Prostate gland (tissue), 2 donors: ENCODE data around the gene FMN2. TPM values are rescaled to one million over a fixed set of nuclear protein-coding genes. Genes with fewer than 3 reads are reported as not detected.

ENCODE experiments used
- DNase-seq: peaks from one replicate; pipeline ENCODE4 v3.0.0-alpha.2; 2019; ENCODE audit warnings: low spot score
- H3K27ac ChIP-seq, 2 donors: fragments of 200-600 bp; sonication (generic); 2 replicates each; pipeline ENCODE4 v1.5.1; 2017 to 2019
- H3K27me3 ChIP-seq: fragments of 200-600 bp; sonication (generic); replicated peaks from 2 replicates; pipeline ENCODE4 v1.5.1; 2019; ENCODE audit not compliant: insufficient read depth
- H3K36me3 ChIP-seq, 2 donors: fragments of 200-600 bp; sonication (generic); 1 replicate in 1 of 2; 2 replicates in 1 of 2; pipeline versions ENCODE4 v1.5.1 to v1.8.1; 2017 to 2019
- H3K4me1 ChIP-seq: fragments of 200-600 bp; sonication (generic); replicated peaks from 2 replicates; pipeline ENCODE4 v1.5.1; 2019
- H3K4me3 ChIP-seq, 2 donors: fragments of 200-600 bp; sonication (generic); 2 replicates each; pipeline ENCODE4 v1.5.1; 2017 to 2019
- H3K9me3 ChIP-seq: fragments of 200-600 bp; sonication (generic); 2 replicates; pipeline ENCODE4 v1.5.1; 2017
- POLR2A ChIP-seq: fragments of 450-650 bp; IDR thresholded peaks from one replicate; pipeline ENCODE4 v1.6.1; 2016; ENCODE audit warnings: antibody characterized with exemption, mild to moderate bottlenecking
- POLR2AphosphoS5 ChIP-seq: sonication (generic); formaldehyde crosslinking; IDR thresholded peaks from one replicate; pipeline ENCODE4 v1.6.1; 2017; ENCODE audit warnings: antibody characterized with exemption
- WGBS: methylation state at CpG from one replicate; pipeline ENCODE4 v1.1.5; 2018; 5-methylcytosine and 5-hydroxymethylcytosine counted together
- intact Hi-C: fragments of 100-400 bp; cut with DNase I; formaldehyde crosslinking; loops from one replicate; pipeline ENCODE4 v1.14.2; 2022
- total RNA-seq, 2 donors: library from RNA; depleted of rRNA; stranded (reverse); fragments of >200 nt; gene quantifications; one replicate each; pipeline ENCODE4 v1.1.0, GENCODE V29; 2016
- TF ChIP-seq, protein P1 (sequence below), 4 experiments: fragments of 200-600 bp in 2 of 4; fragments of 450-650 bp in 2 of 4; sonication (generic) in 2 of 4; IDR thresholded peaks; 1 replicate in 3 of 4; 2 replicates in 1 of 4; pipeline ENCODE4 v1.5.1; 2016 to 2019; ENCODE audit warnings: antibody characterized with exemption in 4 of 4, mild to moderate bottlenecking in 2 of 4, moderate library complexity in 2 of 4

Gene FMN2
- total RNA-seq, 2 donors from 2014 or later, result 0.27 to 4.8 TPM

DNA sequence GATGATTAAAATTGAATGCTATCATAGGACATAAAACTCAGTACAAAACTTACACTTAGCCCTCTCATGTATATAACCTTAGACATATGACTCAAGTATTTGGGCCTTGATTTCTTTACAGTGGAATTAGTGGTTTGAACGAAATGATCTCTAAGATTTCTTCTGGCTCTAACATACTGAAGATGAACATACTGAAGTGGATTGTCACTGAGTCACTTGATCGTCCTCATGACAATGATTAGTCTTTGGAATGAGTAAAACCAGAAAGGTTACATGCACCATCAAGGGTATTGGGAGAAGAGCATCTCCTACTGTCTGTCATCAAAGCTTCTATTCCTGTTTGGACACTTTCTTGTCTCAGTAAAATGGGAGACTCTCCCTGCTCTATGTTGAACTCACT, 17.4 kb downstream of the FMN2 start:
- Histone ChIP-seq H3K27me3 (no peaks in the 10 kb centered on the region), H3K9me3 (no peaks in the 10 kb centered on the region), H3K36me3 (no peaks in the 10 kb centered on the region), H3K4me1 (no peaks in the 10 kb centered on the region), H3K27ac (no peak overlapping the region), H3K4me3 (no peak overlapping the region)
- intact Hi-C loops, result no loop called here
- 85% methylated on average over 2 of the region's 2 CpGs for WGBS
- DNase-seq, result no peak
- no peak for TF ChIP-seq POLR2A
- TF ChIP-seq, protein P1, sequence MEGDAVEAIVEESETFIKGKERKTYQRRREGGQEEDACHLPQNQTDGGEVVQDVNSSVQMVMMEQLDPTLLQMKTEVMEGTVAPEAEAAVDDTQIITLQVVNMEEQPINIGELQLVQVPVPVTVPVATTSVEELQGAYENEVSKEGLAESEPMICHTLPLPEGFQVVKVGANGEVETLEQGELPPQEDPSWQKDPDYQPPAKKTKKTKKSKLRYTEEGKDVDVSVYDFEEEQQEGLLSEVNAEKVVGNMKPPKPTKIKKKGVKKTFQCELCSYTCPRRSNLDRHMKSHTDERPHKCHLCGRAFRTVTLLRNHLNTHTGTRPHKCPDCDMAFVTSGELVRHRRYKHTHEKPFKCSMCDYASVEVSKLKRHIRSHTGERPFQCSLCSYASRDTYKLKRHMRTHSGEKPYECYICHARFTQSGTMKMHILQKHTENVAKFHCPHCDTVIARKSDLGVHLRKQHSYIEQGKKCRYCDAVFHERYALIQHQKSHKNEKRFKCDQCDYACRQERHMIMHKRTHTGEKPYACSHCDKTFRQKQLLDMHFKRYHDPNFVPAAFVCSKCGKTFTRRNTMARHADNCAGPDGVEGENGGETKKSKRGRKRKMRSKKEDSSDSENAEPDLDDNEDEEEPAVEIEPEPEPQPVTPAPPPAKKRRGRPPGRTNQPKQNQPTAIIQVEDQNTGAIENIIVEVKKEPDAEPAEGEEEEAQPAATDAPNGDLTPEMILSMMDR (IDR thresholded peaks at IDR 0.05), result no peak
- TF ChIP-seq POLR2AphosphoS5, result no peak

DNA sequence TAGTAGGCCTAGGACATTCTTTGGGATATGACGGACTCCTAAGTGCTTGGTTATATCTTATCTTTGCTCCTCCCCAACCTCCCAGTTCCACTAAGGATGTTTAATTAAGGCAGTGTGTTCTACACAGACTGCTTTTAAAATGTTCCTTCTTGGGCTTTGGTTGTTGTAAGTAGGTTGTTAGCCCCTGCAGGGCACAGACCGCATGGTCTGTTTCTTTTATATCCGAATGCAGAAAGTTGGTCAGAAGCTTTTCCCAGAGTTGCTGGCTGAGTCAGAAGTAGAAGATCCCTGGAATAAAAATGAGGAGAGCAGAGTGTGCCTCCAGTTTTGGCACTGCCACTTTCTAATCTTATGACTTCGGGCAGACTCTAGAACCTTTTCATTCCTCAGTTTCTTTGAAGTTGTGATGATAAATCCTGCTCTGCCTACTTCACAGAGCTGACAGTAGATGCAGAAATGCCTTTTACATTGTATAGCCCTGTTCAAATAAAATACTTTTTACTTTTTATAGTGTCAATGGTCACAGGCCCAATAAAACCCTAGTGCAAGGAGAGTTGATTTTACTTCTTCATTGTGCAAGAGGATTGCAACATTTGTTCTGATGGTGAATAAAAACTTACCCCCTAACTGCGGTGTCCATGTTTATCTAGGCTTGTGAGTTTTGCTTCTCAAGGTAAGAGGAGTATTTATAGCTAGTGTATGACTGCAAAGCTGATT, 18.4 kb downstream of the FMN2 start:
- Histone ChIP-seq H3K27me3 (no peaks in the 10 kb centered on the region), H3K9me3 (no peaks in the 10 kb centered on the region), H3K4me3 (no peak overlapping the region), H3K4me1 (no peaks in the 10 kb centered on the region), H3K27ac (no peak overlapping the region), H3K36me3 (no peaks in the 10 kb centered on the region)
- 43% methylated on average over 5 of the region's 5 CpGs for WGBS
- intact Hi-C loops, result no loop called here
- TF ChIP-seq, protein P1 (IDR thresholded peaks at IDR 0.05), result no peak
- TF ChIP-seq POLR2A, result no peak
- TF ChIP-seq POLR2AphosphoS5, result no peak
- no peak for DNase-seq

DNA sequence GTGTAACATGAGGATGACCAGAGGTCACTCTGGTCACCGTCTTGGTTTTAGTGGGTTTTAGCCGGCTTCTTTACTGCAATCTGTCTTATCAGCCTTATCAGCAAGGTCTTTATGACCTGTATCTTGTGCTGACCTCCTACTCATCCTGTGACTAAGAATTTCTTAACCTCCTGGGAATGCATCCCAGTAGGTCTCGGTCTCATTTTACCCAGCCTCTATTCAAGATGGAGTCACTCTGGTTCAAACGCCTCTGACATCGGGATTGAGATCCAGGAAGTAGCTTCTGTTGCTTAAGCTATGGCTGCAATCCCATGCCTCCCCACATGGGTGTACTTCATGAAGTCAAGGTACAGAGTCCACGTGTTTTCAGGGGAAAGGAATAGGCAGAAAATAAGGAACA, 19.9 kb downstream of the FMN2 start:
- intact Hi-C loops, result no loop called here
- Histone ChIP-seq H3K27ac (no peak overlapping the region), H3K36me3 (no peaks in the 10 kb centered on the region), H3K4me1 (no peaks in the 10 kb centered on the region), H3K9me3 (no peaks in the 10 kb centered on the region), H3K4me3 (no peak overlapping the region), H3K27me3 (no peaks in the 10 kb centered on the region)
- DNase-seq, result no peak
- WGBS, result 82% methylated on average over 6 of the region's 6 CpGs
- TF ChIP-seq POLR2AphosphoS5, result no peak
- TF ChIP-seq POLR2A, result no peak

DNA sequence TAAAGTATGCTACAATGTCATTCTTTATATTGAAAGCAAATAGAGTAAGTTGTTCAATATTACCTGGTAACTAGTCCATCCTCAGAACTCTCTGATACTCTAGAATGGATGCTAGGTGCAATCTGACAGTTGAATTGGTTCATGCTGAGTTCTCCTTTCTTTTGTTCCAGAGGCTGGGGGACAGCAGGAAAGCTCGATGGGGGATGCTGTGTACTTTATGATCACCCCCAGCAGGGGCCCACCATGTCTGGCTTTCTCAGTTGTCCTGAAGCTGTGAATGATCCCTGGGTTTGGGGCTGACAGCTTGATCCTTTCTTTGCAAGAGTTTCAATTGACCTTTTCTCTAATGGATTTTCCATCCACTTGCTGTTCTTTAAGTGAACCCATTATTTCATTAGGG, 22.5 kb downstream of the FMN2 start:
- Histone ChIP-seq H3K36me3 (no peaks in the 10 kb centered on the region), H3K27me3 (no peaks in the 10 kb centered on the region), H3K9me3 (no peaks in the 10 kb centered on the region), H3K4me3 (no peak overlapping the region), H3K27ac (no peak overlapping the region), H3K4me1 (no peaks in the 10 kb centered on the region)
- TF ChIP-seq, protein P1 (IDR thresholded peaks at IDR 0.05), result no peak
- TF ChIP-seq POLR2AphosphoS5 (no peak), POLR2A (no peak)
- 38% methylated on average over 1 of the region's 1 CpG for WGBS
- intact Hi-C loops, result no loop called here
- no peak for DNase-seq

DNA sequence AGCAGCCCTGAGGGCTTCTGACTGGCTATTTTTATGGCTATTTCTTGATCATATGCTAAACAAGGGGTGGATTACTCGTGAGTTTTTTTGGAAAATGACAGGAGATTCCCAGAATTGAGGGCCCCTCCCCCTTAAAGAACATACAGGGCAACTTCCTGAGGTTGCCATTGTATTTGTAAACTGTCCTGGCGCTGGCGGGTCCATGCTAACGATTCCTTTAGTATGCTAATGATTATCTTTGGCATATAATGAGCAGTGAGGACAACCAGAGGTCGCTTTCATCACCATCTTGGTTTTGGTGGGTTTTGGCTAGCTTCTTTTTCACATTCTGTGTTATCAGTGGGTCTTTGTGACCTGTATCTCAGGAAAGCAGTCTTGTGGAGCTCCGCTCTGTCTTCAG, 24.1 kb downstream of the FMN2 start:
- no peak for DNase-seq
- WGBS, result 88% methylated on average over 6 of the region's 6 CpGs
- H3K9me3 ChIP-seq, result no peaks in the 10 kb centered on the region
- TF ChIP-seq POLR2AphosphoS5 (no peak), POLR2A (no peak)
- TF ChIP-seq, protein P1 (IDR thresholded peaks at IDR 0.05), result no peak
- no peaks in the 10 kb centered on the region for H3K27me3 ChIP-seq
- no peak overlapping the region for H3K4me3 ChIP-seq
- no peak overlapping the region for H3K27ac ChIP-seq
- intact Hi-C loops, result no loop called here
- no peaks in the 10 kb centered on the region for H3K4me1 ChIP-seq
- H3K36me3 ChIP-seq, result no peaks in the 10 kb centered on the region
